Loucy (cell line): ENCODE measurements around the gene SLC7A1.

ENCODE experiments used
- H2AFZ ChIP-seq: fragments of 200-600 bp; sonication (generic); 2 replicates; pipeline ENCODE4 v1.6.0; 2016; ENCODE audit warnings: antibody characterized with exemption, mild to moderate bottlenecking, low read length, moderate library complexity
- H3F3A ChIP-seq: fragments of 200-600 bp; 2 replicates; pipeline ENCODE4 v1.6.0; 2016; ENCODE audit warnings: antibody characterized with exemption, low read depth, mild to moderate bottlenecking
- H3K27me3 ChIP-seq: fragments of 200-600 bp; sonication (generic); 2 replicates; pipeline ENCODE4 v1.6.1; 2014; ENCODE audit warnings: low read length, mild to moderate bottlenecking; ENCODE audit not compliant: insufficient read depth, poor library complexity, severe bottlenecking
- H3K36me3 ChIP-seq: fragments of 200-600 bp; sonication (generic); 2 replicates; pipeline ENCODE4 v1.6.1; 2016; ENCODE audit warnings: low read length; ENCODE audit not compliant: insufficient read depth
- H3K4me1 ChIP-seq: fragments of 200-600 bp; sonication (generic); 2 replicates; pipeline ENCODE4 v1.5.1; 2014; ENCODE audit warnings: low read length, mild to moderate bottlenecking; ENCODE audit not compliant: insufficient read depth, poor library complexity, severe bottlenecking
- H3K4me2 ChIP-seq: fragments of 200-600 bp; sonication (generic); 2 replicates; pipeline ENCODE4 v1.6.0; 2014; ENCODE audit warnings: antibody characterized with exemption, low read length, low read depth, mild to moderate bottlenecking; ENCODE audit not compliant: poor library complexity, severe bottlenecking
- H3K4me3 ChIP-seq: fragments of 200-600 bp; sonication (generic); 2 replicates; pipeline ENCODE4 v1.5.1; 2014; ENCODE audit warnings: low read length, mild to moderate bottlenecking, mixed read lengths; ENCODE audit not compliant: poor library complexity, severe bottlenecking
- H3K79me2 ChIP-seq: fragments of 200-600 bp; sonication (generic); 2 replicates; pipeline ENCODE4 v1.6.1; 2014; ENCODE audit warnings: low read length; ENCODE audit not compliant: insufficient read depth
- H3K9ac ChIP-seq: fragments of 200-600 bp; sonication (generic); 2 replicates; pipeline ENCODE4 v1.6.0; 2014; ENCODE audit warnings: mild to moderate bottlenecking, low read depth, low read length, moderate library complexity; ENCODE audit not compliant: poor library complexity, severe bottlenecking
- H3K9me2 ChIP-seq: fragments of 200-600 bp; sonication (generic); replicated peaks from 2 replicates; pipeline ENCODE4 v1.6.1; 2016; ENCODE audit warnings: low read depth, low read length, mixed read lengths
- H3K9me3 ChIP-seq: fragments of 200-600 bp; sonication (generic); 2 replicates; pipeline ENCODE4 v1.6.1; 2014; ENCODE audit warnings: mild to moderate bottlenecking, antibody characterized with exemption, low read length, low read depth; ENCODE audit not compliant: insufficient read depth
- H4K20me1 ChIP-seq: fragments of 200-600 bp; sonication (generic); 2 replicates; pipeline ENCODE4 v1.6.0; 2014; ENCODE audit warnings: antibody characterized with exemption, low read length, mild to moderate bottlenecking; ENCODE audit not compliant: insufficient read depth, poor library complexity, severe bottlenecking
- EZH2phosphoT487 ChIP-seq: fragments of 200-600 bp; IDR thresholded peaks from 2 replicates; pipeline ENCODE4 v1.6.1; 2018; ENCODE audit warnings: antibody characterized with exemption, mild to moderate bottlenecking, moderate library complexity, borderline replicate concordance
- TF ChIP-seq, protein P1 (sequence below): fragments of 200-600 bp; sonication (generic); conservative IDR thresholded peaks from 2 replicates; pipeline ENCODE4 v1.5.1; 2014; ENCODE audit warnings: mild to moderate bottlenecking, antibody characterized with exemption, low read length

The SLC7A1 gene

DNA sequence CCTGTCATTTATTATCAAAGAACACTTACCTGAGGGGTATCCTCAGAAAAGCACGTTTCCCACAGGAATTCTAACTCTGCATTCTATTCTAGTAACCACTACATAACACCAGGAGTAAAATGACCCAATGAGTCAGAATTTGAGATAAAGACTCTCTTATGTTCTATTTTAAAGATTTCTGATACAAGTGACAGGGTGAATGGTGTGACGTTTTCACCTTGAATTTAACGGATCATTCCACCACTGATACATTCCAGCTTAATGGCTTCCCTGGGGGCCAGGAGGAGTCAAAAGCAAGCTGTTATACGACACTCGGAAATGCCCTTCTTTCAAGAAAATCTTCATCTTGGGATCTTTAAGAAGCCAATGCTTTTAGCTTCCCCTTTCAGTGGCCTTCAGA is 55.2 kb downstream of the SLC7A1 start:
- H3K79me2 ChIP-seq, result peaks cover 70% of the 10 kb centered on the region
- no peaks in the 10 kb centered on the region for H3K9me3 ChIP-seq
- peaks cover 51% of the 10 kb centered on the region for H4K20me1 ChIP-seq

GRCh38 chr13:29539856-29540255 is 55.6 kb downstream of the SLC7A1 start:
- Histone ChIP-seq H3K4me2 (no peak overlapping the region), H4K20me1 (peaks cover 48% of the 10 kb centered on the region), H3K9ac (no peak overlapping the region), H3K9me2 (no peaks in the 10 kb centered on the region), H3K4me3 (no peak overlapping the region), H3K9me3 (no peaks in the 10 kb centered on the region), H3K79me2 (peaks cover 65% of the 10 kb centered on the region), H3K4me1 (no peaks in the 10 kb centered on the region), H3K36me3 (peaks cover 48% of the 10 kb centered on the region), H2AFZ (no peak overlapping the region), H3F3A (no peaks in the 10 kb centered on the region), H3K27me3 (no peaks in the 10 kb centered on the region)
- TF ChIP-seq, protein P1, sequence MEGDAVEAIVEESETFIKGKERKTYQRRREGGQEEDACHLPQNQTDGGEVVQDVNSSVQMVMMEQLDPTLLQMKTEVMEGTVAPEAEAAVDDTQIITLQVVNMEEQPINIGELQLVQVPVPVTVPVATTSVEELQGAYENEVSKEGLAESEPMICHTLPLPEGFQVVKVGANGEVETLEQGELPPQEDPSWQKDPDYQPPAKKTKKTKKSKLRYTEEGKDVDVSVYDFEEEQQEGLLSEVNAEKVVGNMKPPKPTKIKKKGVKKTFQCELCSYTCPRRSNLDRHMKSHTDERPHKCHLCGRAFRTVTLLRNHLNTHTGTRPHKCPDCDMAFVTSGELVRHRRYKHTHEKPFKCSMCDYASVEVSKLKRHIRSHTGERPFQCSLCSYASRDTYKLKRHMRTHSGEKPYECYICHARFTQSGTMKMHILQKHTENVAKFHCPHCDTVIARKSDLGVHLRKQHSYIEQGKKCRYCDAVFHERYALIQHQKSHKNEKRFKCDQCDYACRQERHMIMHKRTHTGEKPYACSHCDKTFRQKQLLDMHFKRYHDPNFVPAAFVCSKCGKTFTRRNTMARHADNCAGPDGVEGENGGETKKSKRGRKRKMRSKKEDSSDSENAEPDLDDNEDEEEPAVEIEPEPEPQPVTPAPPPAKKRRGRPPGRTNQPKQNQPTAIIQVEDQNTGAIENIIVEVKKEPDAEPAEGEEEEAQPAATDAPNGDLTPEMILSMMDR, result no peak
- no peak for TF ChIP-seq EZH2phosphoT487

More for the DNA sequence above, 55.2 kb downstream of the SLC7A1 start:
- no peak overlapping the region for H3K9ac ChIP-seq
- H3F3A ChIP-seq, result no peaks in the 10 kb centered on the region
- no peaks in the 10 kb centered on the region for H3K4me1 ChIP-seq
- no peak overlapping the region for H3K4me2 ChIP-seq
- H2AFZ ChIP-seq, result no peak overlapping the region
- no peak for TF ChIP-seq EZH2phosphoT487
- TF ChIP-seq, protein P1, result no peak
- peaks cover 47% of the 10 kb centered on the region for H3K36me3 ChIP-seq
- no peaks in the 10 kb centered on the region for H3K9me2 ChIP-seq
- H3K27me3 ChIP-seq, result no peaks in the 10 kb centered on the region
- no peak overlapping the region for H3K4me3 ChIP-seq

- Histone ChIP-seq H3K4me2 (no peak overlapping the region), H3K79me2 (peaks cover 56% of the 10 kb centered on the region), H3K9ac (no peak overlapping the region), H3K9me2 (no peaks in the 10 kb centered on the region), H3K4me1 (no peaks in the 10 kb centered on the region), H3K9me3 (no peaks in the 10 kb centered on the region), H3K36me3 (peaks cover 57% of the 10 kb centered on the region), H3K4me3 (no peak overlapping the region), H3K27me3 (no peaks in the 10 kb centered on the region), H2AFZ (no peak overlapping the region), H3F3A (no peaks in the 10 kb centered on the region), H4K20me1 (peaks cover 36% of the 10 kb centered on the region)
- TF ChIP-seq EZH2phosphoT487, result no peak
- TF ChIP-seq, protein P1, result no peak
Observed at GRCh38 chr13:29538652-29539040, 56.8 kb downstream of the SLC7A1 start.
